ENCODE data around the gene NFKBIA. TPM values are rescaled to one million over a fixed set of nuclear protein-coding genes. Genes with fewer than 3 reads are reported as not detected.

The NFKBIA gene
- total RNA-seq, 4 donors from 2014 or later, result 185 to 379 (median 320) TPM

- Histone ChIP-seq H3K27me3 (no peaks in the 10 kb centered on the region), H3K4me1 (peaks cover 42 to 46% of the 10 kb centered on the region in 2 donors), H3K27ac (peak overlapping the region; percentile 94 to 99 (median 97)), H3K9me3 (no peaks in the 10 kb centered on the region), H3K36me3 (peaks cover 13 to 38% of the 10 kb centered on the region in 2 donors), H3K4me3 (peak overlapping the region; percentile 66 to 83 (median 74))
- intact Hi-C loops (cut with DNase I; ENCODE audit: low total_unique reads) (loop anchor here (10.0 kb wide), 2 partner anchors 403 to 527 kb away; partner anchors contain the start of genes BAZ1A and RALGAPA1), in situ Hi-C loops (cut with MboI; ENCODE audit: low sequenced_read_pairs in 4 of 4) (loop anchor here (5.0 to 25.0 kb wide), 5 partner anchors 64 to 689 kb away; partner anchors contain the start of genes CFL2 (in 1 of the 4), FAM177A1 (in 1 of the 4) and PSMA6 (in 1 of the 4))
- ATAC-seq (no peak), DNase-seq (peak in 1 of 2 donors; percentile 36)
- TF ChIP-seq CTCF (IDR thresholded peaks at IDR 0.05 in 4 of 5, conservative IDR thresholded peaks at IDR 0.05 in 1 of 5) (no peak), POLR2A (IDR thresholded peaks at IDR 0.05) (no peak)
These were observed 2.9 kb downstream of the NFKBIA start for GRCh38 chr14:35401422-35402265.

GRCh38 chr14:35400648-35401421 lies 3.7 kb downstream of the NFKBIA start:
- H3K4me3 ChIP-seq, result peak overlapping the region; percentile 66 to 83 (median 74)
- in situ Hi-C loops (cut with MboI; ENCODE audit: low sequenced_read_pairs in 4 of 4) (loop anchor here (5.0 to 25.0 kb wide), 5 partner anchors 64 to 689 kb away; partner anchors contain the start of genes CFL2 (in 1 of the 4), FAM177A1 (in 1 of the 4) and PSMA6 (in 1 of the 4)), intact Hi-C loops (cut with DNase I; ENCODE audit: low total_unique reads) (loop anchor here (10.0 kb wide), 2 partner anchors 404 to 526 kb away; partner anchors contain the start of genes BAZ1A and RALGAPA1)
- peaks cover 34 to 38% of the 10 kb centered on the region in 2 donors for H3K4me1 ChIP-seq
- H3K36me3 ChIP-seq, result peaks cover 13 to 38% of the 10 kb centered on the region in 2 donors
- DNase-seq (peak in 1 of 2 donors; percentile 42), ATAC-seq (no peak)
- peak in 1 of 2 donors; percentile 58 for TF ChIP-seq POLR2A (IDR thresholded peaks at IDR 0.05)
- no peak for TF ChIP-seq CTCF (IDR thresholded peaks at IDR 0.05 in 4 of 5, conservative IDR thresholded peaks at IDR 0.05 in 1 of 5)
- H3K27ac ChIP-seq, result peak overlapping the region; percentile 94 to 99 (median 97)
- no peaks in the 10 kb centered on the region for H3K9me3 ChIP-seq
- H3K27me3 ChIP-seq, result no peaks in the 10 kb centered on the region

GRCh38 chr14:35399083-35399937 lies 5.2 kb downstream of the NFKBIA start:
- no peaks in the 10 kb centered on the region for H3K9me3 ChIP-seq
- H3K27me3 ChIP-seq, result no peaks in the 10 kb centered on the region
- no peak overlapping the region for H3K4me3 ChIP-seq
- TF ChIP-seq POLR2A (IDR thresholded peaks at IDR 0.05) (no peak), CTCF (IDR thresholded peaks at IDR 0.05 in 4 of 5, conservative IDR thresholded peaks at IDR 0.05 in 1 of 5) (no peak)
- peaks cover 13 to 38% of the 10 kb centered on the region in 2 donors for H3K36me3 ChIP-seq
- in situ Hi-C loops (cut with MboI; ENCODE audit: low sequenced_read_pairs in 4 of 4) (no loop called here), intact Hi-C loops (cut with DNase I; ENCODE audit: low total_unique reads) (no loop called here)
- peak in 1 of 2 donors; percentile 53 for DNase-seq
- peak overlapping the region; percentile 94 to 99 (median 97) for H3K27ac ChIP-seq
- H3K4me1 ChIP-seq, result peaks cover 28 to 33% of the 10 kb centered on the region in 2 donors
- ATAC-seq, result peak in 1 of 2 donors; percentile 2
